Epidermal melanocyte (primary cell): Measurements from ENCODE around the gene ADIPOR2.
A peak's percentile ranks its signal among the peaks of the same experiment; 100 is the strongest.

ENCODE experiments used
- DNase-seq: peaks from one replicate; pipeline ENCODE4 v3.0.0; 2011; ENCODE audit warnings: low spot score; ENCODE audit not compliant: insufficient read length

Gene ADIPOR2, protein sequence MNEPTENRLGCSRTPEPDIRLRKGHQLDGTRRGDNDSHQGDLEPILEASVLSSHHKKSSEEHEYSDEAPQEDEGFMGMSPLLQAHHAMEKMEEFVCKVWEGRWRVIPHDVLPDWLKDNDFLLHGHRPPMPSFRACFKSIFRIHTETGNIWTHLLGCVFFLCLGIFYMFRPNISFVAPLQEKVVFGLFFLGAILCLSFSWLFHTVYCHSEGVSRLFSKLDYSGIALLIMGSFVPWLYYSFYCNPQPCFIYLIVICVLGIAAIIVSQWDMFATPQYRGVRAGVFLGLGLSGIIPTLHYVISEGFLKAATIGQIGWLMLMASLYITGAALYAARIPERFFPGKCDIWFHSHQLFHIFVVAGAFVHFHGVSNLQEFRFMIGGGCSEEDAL

DNA sequence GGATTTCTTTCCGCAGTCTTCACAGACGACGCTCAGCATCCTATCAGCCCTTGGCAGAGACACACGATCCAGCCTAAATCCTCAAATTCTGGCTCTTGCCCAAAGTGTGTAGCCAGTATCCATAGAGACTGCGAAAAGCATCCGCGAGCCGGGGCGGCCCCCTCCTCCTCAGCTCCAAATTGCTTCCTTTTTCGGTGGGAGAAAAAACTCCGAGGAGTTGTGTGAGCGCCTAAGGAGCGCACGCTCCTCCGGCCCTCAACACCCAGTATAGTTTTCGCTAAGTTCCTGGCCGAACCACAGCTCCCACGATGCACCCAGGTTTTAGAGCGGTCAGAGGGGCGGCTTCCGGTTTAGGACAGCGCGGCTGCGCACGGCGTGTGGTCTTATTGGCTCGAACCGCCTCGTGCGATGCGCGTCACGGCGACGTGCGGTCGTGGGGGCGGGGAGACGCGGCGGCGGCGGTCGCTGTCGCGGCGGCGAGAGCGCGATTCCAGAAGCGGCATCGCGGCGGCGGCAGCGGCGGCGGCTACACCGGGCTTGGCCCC is at the start of gene ADIPOR2:
Gene ADIPOR2 (plus strand): TSS at position 493 of the 545 bp plus-strand sequence. CDS start 63,274 bp downstream, outside the sequence.
- peak; percentile 97 for DNase-seq

DNA sequence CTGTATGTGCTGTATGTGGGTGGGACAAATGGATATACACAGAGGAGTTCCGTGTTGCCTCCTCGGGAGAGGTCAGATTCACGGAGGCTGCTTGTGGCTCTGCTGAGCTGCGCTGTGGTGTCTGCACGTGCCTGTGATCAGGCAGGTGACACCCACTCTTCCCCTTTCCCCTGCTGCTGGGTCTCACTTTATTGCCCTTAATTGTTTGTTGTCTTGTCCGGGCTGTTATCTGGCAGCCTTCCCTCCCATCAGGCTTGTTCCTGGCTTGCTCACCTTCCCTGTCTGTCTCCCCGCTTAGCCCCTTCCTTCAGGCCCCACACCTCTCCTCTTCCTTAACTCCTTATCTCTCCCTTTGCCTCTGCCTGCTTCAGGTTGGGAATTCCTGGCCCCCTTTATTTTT is 48.4 kb upstream of the ADIPOR2 start:
- no peak for DNase-seq

DNA sequence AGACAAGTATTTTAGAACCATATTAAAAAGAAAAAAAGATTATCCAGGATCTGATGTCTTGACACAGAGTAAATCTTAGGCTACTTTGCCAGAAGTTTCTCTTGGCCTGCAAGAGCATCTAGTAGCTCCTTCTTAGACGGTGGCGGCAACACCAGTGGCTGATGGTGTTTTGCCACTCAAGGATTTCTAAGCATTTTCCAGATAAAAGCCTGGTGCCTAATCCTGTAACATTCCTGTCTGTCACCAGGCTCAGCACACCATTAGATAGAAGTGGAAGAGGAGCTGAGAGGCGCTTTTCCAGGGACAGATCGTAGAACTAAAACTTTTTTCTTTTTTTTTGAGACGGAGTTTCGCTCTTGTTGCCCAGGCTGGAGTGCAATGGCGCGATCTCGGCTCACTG is 47.8 kb upstream of the ADIPOR2 start:
- DNase-seq: no peak

DNA sequence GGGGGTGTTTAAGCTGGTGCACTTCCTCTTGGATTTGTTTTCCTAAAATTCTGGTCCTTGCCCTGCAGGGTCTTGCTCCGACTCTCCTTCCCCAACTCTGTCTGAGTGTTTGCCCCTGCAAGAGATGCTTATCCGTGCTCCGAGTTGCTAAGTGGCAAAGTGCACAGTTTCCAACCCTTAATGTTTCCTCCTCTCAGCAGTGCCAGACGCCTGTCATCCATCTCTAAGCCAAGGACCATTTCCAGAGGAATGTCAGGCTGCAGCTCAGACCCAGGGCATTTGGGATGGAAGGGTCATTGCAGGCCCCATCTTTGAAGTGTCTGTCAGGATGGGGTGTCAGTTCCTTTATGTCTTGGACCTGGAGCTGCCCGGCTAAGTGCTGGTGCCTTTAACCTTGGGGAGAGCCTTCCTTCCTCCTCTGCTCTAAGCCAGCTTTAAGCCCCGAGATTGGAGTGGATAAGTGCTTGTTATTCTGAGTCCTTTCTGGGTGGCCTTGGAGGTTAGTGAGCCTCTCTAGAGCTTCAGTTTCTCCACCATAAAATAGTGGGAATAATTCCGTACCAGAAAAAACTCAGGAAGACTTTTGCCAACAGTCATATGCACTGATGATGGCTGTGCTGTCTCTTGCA is 46.9 kb upstream of the ADIPOR2 start:
- no peak for DNase-seq

DNA sequence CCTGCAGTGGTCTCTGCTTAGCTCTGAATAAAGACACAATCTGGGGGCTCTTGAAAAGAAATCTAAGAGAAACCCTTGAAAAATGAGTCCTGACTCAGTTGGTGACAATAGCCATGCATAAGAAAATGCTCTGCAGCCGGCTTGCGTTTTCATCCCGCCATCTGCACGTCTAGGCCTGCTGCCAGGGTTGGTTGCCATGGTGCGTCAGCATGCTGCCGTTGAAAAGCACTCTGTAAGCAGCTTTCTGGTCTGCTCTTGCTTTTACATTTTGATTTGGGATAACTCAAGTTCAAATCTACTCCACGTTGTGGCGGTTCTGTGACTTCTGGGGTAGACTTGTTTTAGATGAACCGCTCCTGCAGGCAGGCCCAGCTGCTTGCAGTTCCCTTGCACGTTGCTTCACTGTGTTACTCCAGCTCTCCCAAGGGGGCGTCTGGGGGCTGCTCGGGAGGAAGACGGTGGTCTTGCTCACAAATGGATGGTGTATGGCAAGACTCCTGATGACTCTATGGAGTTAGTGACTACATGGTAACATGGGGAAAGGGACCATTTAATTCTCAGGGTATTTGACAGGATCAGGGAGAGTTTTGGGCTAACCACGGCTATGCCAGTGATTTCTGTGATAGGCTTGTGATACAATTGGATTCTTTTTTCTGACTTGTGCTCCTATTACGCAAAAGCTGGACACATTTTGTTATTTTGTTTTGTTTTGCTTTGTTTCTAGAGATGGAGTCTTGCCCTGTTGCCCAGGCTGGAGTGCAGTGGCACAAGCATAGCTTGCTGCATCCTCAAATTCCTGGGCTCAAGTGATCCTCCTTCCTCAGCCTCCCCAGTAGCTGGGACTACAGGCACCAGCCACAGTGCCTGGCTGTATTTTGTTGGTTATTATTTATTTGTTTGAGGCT is 46.1 kb upstream of the ADIPOR2 start:
- DNase-seq: peak; percentile 89

DNA sequence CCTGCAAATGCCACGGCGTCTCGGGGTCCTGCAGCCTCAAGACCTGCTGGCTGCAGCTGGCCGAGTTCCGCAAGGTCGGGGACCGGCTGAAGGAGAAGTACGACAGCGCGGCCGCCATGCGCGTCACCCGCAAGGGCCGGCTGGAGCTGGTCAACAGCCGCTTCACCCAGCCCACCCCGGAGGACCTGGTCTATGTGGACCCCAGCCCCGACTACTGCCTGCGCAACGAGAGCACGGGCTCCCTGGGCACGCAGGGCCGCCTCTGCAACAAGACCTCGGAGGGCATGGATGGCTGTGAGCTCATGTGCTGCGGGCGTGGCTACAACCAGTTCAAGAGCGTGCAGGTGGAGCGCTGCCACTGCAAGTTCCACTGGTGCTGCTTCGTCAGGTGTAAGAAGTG is 45.1 kb upstream of the ADIPOR2 start:
- DNase-seq: no peak

DNA sequence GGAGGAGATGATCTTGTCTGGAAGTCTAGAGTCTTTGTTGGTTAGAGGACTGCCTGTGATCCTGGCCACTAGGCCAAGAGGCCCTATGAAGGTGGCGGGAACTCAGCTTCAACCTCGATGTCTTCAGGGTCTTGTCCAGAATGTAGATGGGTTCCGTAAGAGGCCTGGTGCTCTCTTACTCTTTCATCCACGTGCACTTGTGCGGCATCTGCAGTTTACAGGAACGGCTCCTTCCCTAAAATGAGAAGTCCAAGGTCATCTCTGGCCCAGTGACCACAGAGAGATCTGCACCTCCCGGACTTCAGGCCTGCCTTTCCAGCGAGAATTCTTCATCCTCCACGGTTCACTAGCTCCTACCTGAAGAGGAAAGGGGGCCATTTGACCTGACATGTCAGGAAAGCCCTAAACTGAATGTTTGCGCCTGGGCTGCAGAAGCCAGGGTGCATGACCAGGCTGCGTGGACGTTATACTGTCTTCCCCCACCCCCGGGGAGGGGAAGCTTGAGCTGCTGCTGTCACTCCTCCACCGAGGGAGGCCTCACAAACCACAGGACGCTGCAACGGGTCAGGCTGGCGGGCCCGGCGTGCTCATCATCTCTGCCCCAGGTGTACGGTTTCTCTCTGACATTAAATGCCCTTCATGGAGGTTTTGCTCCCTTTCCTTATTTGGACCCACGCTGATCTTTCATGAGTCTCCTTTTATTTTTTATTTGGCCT is 44.1 kb upstream of the ADIPOR2 start:
- no peak for DNase-seq

DNA sequence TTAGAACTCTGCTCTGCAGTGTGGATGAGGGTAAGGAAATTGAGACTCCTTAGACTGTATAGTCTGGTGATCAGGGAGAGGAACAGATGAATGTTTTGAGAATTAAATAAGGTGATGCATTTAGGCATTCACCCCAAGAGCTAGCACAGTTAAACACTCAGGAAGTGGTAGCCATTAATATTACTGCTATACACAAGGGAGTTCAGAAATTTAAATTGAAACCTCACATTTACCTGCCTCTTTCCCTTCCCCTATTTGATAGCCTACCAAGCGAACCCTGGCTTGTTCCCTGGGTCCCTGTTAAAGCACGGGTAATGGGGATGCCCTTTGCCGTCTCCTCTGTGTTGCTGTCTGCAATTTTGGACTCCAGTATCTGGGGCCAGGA is 43.6 kb upstream of the ADIPOR2 start:
- no peak for DNase-seq

DNA sequence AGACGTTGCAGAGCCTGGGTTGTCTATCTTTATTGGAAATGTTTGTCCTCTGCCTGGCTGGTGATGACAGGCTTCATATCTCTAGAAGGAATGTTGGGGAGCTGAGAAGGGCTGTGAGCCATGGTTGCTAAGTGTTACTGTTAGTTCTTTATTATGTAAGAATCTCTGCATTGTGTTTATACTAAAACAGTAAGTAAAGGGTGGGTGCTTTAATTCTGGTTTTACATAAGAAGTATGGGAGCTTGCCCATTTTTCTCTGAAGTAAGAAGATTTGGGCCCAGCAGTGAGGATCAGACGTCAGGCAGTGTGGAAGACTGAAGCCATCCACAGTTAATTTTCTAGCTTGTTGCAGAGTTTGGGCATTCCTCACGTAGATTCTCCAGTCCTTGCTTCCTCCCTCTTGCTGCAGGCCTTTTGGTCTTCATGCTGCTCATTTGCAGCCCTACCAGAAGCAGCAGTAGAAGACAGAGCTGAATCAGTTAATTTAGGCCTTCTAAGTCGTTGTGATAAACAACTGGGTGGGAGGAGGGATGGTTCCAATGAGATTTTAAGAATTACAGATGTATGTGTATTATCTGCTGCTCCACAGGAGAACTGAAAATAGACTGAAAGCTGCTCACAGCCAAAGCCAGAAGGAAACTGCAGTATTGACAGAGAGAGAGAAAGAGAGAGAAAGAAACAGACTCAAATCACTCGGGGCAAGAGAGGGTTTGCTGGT is 40.5 kb upstream of the ADIPOR2 start:
- no peak for DNase-seq

DNA sequence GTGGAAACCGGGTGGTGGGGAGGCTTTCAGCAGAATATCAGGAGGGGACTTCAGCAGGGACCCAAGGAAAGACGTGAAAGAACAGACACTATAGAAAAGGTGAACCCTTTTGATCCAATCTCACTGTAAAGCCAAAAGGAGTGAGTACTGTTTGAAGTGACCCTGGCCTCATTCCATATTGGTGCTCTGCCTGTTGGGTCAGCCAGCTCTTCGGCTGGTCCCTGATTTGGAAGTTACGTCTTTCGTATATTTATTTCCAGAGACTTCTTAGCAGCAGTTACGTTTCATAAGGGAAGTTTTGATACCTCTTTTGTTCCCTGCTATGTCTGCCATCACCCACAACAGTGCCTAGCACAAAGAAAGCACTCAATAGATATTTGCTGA is 39.9 kb upstream of the ADIPOR2 start:
- DNase-seq: no peak

DNA sequence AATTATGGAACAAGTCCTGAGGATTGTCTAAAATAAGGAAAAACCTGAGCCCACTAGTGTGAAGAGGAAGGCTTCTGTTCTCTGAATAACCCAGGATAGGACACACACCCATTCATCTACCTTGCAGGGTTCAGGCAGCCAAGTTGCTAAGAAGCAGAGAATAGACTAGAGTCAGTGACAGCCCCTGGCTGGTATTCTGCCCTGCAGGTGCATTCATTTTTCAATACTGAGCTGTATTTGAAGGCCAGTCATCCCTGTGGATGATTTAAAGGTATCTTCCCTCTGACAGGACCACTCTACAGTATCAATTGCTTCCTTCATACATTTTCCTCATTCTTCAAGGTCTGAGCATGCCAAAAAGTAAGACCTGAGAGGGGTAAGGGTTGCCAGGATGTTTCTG is 38.9 kb upstream of the ADIPOR2 start:
- no peak for DNase-seq

DNA sequence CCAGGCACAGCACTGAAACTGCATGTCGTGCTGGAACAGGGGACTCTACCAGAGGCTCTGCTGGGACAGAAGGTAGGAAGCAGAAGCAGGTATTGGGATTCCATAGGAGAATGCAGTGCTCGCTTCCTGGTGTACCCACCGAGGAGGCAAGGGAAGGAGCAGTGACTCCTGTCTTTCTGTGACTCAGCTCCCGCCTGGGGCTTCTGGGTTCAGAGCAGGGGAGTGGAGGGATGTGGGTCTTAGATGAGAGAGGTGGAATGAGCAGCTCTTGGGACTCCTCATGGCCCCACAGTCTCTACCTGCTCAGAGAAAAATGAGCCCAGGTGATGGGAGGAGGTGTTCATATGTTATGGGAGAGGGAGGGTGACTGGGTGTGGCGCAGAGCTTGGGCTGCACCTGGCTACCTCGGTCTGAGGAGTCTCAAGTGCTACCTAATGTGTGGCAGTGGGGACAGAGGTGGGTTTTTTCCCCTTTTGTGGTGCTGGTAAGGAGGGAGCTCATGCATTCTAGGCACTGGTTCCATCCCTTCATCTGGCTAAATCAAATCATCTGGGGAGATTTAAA is 35.6 kb upstream of the ADIPOR2 start:
- no peak for DNase-seq

DNA sequence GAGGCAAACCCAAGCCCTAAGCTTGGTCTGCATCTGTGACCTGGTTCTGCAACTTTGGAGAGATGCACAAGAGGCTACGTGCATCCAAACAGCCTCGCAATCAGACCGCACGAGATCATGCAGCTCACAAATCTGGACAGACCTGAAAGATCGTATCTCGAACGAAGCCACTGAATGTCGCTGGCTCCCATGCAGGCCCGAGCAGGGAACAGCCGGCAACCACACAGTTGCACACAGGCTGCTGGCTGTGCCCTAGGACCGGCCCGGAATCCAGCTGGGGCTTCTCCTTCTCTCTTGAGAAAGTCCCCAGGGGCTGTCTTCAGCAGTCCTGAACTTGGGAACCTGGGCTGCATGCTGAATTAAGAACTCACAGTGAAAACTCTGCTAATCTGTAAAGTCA is 34.0 kb upstream of the ADIPOR2 start:
- DNase-seq: no peak

DNA sequence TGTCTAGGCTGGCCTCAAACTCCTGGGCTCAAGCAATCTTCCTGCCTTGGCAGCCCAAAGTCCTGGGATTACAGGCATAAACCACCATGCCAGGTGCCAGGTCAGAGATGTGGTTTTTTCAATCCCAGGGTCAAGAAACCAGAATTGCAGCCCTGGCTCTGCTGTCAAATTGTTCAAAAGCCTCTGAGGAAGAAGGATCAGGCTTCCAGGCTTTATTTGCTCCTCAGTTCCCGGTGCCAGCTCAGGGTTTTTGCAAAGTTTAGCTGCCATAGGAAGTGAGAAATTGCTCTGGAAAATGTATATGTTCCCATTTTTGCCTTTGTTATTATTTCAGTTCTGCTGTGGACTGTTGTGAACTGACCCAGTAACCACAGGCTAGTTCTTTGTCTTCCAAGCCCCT is 33.2 kb upstream of the ADIPOR2 start:
- no peak for DNase-seq

DNA sequence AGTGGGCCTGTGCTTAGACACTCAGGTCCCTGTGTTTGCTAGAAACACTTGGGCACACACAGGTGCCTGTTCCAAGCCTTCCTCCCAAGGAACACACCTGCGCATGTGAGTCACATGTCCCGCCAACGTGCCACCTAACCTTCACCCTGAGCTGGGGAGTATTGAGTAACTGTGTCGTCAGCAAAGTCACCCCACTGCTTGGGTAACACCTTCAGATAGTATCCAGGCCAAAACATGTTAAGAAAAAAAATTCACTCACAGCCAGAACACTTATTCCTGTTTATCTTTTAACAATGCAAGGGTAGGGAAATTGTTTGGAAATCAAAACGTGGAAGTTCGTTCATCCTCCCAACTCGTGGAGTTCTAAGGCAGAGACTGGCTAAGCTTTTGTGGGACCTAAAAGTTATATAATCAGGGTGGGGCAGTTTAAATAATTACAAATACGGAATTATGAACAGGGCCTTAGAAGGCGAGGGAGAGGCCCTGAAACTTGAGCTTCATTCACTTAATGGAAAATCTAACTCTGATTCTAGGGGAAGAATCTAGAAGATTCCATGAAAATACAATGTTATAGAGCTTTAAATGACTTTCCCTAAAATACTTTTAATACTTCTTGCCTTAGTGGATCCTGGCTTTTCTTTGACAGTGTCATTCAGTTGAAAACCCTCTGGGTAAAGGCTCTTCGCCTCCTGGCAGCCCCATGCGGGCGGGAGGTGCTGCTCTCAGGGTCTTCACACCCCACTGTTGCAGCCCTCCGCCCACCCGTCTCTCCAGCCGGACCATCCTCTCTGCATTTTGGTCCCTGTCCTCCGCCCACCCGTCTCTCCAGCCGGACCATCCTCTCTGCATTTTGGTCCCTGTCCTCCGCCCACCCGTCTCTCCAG is 30.3 kb upstream of the ADIPOR2 start:
- DNase-seq: no peak

DNA sequence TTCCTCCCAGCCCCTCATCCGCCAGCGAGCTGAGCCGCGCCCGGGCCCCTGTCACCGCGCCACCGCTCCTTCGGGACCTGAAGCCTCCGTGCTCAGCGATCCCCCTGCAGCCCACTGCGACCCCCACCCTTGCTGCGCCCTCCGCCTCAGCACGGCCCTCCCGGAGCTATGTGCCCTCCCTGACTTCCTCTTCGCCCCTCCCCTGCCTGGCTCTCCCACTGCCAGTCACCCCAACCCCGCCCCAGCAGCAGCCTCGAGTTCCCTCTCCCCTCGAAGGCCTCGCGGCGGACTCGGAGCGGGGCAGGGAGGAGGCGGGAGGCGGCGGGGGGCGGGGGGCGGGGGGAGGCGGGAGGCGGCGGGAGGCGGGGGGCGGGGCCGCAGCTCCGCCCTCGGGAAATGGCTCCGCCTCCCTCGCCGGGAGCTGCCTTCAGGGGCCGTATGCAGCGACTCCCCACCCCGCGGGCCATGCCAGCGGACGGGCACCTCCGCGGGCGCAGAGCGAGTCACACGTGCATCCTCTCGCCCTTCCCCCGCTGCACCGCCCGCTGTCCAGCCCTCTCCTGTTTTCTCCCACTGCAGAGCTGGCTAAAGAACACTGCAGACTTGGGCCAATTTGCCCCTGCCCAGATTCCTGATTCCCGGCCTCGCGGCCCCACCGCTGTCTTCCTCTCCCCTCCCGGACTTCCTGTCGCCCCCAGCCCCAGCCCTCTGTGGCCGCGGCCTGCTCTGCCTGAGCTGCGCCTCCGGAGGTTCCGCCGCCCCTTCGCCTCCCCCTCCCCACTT is 29.1 kb upstream of the ADIPOR2 start:
- DNase-seq: peak; percentile 62

DNA sequence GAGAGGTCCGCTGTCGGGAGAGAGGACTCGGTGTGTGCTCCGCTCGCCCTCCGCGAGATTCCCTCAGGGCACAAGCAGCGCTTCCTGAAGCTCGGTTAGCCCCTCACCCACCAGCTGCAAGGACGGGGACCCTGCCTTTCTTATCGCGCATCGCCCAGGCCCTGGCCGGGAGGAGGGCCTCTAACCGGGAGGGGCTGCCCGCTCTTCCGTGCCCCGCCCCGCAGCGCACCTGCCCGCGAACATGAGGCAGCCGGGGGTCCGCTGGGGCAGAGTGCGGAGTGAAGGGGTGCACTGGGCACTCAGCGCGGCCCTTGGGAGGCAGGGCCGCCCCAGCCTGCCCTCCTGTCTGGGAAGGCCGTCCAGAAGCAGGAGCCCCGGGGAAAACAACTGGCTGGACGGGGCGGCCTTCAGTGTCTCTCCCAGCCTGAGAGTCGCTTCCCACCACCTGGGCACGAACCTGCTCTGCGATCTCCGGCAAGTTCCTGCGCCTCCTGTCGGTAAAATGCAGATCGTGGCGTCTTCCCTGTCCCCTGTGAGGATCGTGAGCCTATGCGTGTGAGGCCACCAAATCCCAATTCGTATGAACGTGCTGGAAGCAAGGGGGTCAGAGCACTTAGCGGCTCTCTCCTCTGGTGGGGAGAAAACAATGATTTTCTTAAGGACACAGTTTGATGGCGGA is 28.0 kb upstream of the ADIPOR2 start:
- no peak for DNase-seq
